ENCODE results near the gene MDM1. TPM values are rescaled to one million over a fixed set of nuclear protein-coding genes. Genes with fewer than 3 reads are reported as not detected.

MDM1 gene
- total and polyA plus RNA-seq, 4 donors: 2.0 to 12.9 (median 5.1) TPM

DNA sequence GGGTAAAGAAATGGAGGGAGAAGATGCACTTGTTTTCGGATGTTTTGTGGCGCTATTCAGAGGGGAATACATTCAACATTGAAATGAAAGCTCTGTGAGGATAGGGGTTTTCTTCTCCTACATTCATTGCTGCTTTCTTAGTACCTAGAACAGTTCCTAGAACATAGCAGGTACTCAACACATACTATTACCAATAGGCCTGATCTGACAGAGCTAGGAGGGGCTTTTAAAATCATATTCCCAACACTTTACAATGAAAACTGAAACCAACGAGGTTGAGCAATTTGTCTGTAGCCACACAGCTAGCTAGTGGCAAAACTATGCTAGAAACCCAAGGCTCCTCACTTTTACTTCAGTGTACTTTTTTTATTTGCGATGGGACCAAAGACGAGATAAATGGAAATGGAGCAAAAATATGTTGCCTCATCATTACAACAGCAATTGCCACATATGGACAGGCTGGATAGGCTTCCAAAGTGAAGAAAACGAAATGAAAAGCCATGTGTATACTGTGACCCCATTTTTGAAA is 55.7 kb downstream of the MDM1 start:
- H3K9ac ChIP-seq (ENCODE audit: low read depth in 1 of 2, low read length in 2 of 2): no peak overlapping the region
- H3K27me3 ChIP-seq (ENCODE audit: control insufficient read depth in 4 of 4, insufficient read depth in 4 of 4, low read length in 3 of 4): no peaks in the 10 kb centered on the region
- no peak overlapping the region for H3K27ac ChIP-seq (ENCODE audit: low read depth in 1 of 2, low read length in 2 of 2)
- DNase-seq (ENCODE audit: low spot score): no peak
- TF ChIP-seq TAF1 (conservative IDR thresholded peaks at IDR 0.05) (no peak), RAD21 (IDR thresholded peaks at IDR 0.05) (no peak), FOXA1 (IDR thresholded peaks at IDR 0.05) (no peak), FOXA2 (IDR thresholded peaks at IDR 0.05) (no peak), GABPA (IDR thresholded peaks at IDR 0.05 in 1 of 2, conservative IDR thresholded peaks at IDR 0.05 in 1 of 2) (no peak), NR2F2 (IDR thresholded peaks at IDR 0.05) (no peak), JUND (IDR thresholded peaks at IDR 0.05) (no peak), HNF4G (IDR thresholded peaks at IDR 0.05) (no peak), HNF4A (conservative IDR thresholded peaks at IDR 0.05) (no peak), YY1 (IDR thresholded peaks at IDR 0.05) (no peak), SP1 (IDR thresholded peaks at IDR 0.05) (no peak), EGR1 (IDR thresholded peaks at IDR 0.05; ENCODE audit: low read depth in 2 of 2) (no peak)
- TF ChIP-seq, protein P1, sequence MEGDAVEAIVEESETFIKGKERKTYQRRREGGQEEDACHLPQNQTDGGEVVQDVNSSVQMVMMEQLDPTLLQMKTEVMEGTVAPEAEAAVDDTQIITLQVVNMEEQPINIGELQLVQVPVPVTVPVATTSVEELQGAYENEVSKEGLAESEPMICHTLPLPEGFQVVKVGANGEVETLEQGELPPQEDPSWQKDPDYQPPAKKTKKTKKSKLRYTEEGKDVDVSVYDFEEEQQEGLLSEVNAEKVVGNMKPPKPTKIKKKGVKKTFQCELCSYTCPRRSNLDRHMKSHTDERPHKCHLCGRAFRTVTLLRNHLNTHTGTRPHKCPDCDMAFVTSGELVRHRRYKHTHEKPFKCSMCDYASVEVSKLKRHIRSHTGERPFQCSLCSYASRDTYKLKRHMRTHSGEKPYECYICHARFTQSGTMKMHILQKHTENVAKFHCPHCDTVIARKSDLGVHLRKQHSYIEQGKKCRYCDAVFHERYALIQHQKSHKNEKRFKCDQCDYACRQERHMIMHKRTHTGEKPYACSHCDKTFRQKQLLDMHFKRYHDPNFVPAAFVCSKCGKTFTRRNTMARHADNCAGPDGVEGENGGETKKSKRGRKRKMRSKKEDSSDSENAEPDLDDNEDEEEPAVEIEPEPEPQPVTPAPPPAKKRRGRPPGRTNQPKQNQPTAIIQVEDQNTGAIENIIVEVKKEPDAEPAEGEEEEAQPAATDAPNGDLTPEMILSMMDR (IDR thresholded peaks at IDR 0.05; ENCODE audit: low read depth, low read length, missing input control): no peak
- TF ChIP-seq, protein P2, sequence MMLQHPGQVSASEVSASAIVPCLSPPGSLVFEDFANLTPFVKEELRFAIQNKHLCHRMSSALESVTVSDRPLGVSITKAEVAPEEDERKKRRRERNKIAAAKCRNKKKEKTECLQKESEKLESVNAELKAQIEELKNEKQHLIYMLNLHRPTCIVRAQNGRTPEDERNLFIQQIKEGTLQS (IDR thresholded peaks at IDR 0.05): no peak
- TF ChIP-seq, protein P3, sequence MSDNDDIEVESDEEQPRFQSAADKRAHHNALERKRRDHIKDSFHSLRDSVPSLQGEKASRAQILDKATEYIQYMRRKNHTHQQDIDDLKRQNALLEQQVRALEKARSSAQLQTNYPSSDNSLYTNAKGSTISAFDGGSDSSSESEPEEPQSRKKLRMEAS (IDR thresholded peaks at IDR 0.05): no peak
- TF ChIP-seq, protein P4, sequence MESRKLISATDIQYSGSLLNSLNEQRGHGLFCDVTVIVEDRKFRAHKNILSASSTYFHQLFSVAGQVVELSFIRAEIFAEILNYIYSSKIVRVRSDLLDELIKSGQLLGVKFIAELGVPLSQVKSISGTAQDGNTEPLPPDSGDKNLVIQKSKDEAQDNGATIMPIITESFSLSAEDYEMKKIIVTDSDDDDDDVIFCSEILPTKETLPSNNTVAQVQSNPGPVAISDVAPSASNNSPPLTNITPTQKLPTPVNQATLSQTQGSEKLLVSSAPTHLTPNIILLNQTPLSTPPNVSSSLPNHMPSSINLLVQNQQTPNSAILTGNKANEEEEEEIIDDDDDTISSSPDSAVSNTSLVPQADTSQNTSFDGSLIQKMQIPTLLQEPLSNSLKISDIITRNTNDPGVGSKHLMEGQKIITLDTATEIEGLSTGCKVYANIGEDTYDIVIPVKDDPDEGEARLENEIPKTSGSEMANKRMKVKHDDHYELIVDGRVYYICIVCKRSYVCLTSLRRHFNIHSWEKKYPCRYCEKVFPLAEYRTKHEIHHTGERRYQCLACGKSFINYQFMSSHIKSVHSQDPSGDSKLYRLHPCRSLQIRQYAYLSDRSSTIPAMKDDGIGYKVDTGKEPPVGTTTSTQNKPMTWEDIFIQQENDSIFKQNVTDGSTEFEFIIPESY (IDR thresholded peaks at IDR 0.05): no peak
- TF ChIP-seq, protein P5, sequence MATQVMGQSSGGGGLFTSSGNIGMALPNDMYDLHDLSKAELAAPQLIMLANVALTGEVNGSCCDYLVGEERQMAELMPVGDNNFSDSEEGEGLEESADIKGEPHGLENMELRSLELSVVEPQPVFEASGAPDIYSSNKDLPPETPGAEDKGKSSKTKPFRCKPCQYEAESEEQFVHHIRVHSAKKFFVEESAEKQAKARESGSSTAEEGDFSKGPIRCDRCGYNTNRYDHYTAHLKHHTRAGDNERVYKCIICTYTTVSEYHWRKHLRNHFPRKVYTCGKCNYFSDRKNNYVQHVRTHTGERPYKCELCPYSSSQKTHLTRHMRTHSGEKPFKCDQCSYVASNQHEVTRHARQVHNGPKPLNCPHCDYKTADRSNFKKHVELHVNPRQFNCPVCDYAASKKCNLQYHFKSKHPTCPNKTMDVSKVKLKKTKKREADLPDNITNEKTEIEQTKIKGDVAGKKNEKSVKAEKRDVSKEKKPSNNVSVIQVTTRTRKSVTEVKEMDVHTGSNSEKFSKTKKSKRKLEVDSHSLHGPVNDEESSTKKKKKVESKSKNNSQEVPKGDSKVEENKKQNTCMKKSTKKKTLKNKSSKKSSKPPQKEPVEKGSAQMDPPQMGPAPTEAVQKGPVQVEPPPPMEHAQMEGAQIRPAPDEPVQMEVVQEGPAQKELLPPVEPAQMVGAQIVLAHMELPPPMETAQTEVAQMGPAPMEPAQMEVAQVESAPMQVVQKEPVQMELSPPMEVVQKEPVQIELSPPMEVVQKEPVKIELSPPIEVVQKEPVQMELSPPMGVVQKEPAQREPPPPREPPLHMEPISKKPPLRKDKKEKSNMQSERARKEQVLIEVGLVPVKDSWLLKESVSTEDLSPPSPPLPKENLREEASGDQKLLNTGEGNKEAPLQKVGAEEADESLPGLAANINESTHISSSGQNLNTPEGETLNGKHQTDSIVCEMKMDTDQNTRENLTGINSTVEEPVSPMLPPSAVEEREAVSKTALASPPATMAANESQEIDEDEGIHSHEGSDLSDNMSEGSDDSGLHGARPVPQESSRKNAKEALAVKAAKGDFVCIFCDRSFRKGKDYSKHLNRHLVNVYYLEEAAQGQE (IDR thresholded peaks at IDR 0.05): no peak
- no peaks in the 10 kb centered on the region for H3K9me3 ChIP-seq (ENCODE audit: control insufficient read depth in 4 of 4, low read length in 3 of 4)
- H3K4me3 ChIP-seq (ENCODE audit: low read depth in 1 of 3, low read length in 3 of 3): no peak overlapping the region
- 87% methylated on average over 6 of the region's 6 CpGs for WGBS
- no peaks in the 10 kb centered on the region for H3K36me3 ChIP-seq (ENCODE audit: control insufficient read depth in 4 of 4, insufficient read depth in 3 of 4, low read depth in 1 of 4, low read length in 3 of 4)
- no peaks in the 10 kb centered on the region for H3K4me1 ChIP-seq (ENCODE audit: control insufficient read depth in 4 of 4, insufficient read depth in 4 of 4, low read length in 3 of 4)
